NCI-H82 treated with DMSO at 0.1 percent for 48 hours (cell line): ENCODE results near the gene KRTAP9-9.
"Not testable (repeated sequence)": the region's sequence is repeated elsewhere in the genome, so short reads cannot be mapped to it uniquely, and the experiment has no call there.

Experiments used
- DNase-seq: peaks from one replicate; lab custom pipeline; 2025; ENCODE audit not compliant: unreplicated experiment; lab: John Stamatoyannopoulos, UW

KRTAP9-9 gene

DNA sequence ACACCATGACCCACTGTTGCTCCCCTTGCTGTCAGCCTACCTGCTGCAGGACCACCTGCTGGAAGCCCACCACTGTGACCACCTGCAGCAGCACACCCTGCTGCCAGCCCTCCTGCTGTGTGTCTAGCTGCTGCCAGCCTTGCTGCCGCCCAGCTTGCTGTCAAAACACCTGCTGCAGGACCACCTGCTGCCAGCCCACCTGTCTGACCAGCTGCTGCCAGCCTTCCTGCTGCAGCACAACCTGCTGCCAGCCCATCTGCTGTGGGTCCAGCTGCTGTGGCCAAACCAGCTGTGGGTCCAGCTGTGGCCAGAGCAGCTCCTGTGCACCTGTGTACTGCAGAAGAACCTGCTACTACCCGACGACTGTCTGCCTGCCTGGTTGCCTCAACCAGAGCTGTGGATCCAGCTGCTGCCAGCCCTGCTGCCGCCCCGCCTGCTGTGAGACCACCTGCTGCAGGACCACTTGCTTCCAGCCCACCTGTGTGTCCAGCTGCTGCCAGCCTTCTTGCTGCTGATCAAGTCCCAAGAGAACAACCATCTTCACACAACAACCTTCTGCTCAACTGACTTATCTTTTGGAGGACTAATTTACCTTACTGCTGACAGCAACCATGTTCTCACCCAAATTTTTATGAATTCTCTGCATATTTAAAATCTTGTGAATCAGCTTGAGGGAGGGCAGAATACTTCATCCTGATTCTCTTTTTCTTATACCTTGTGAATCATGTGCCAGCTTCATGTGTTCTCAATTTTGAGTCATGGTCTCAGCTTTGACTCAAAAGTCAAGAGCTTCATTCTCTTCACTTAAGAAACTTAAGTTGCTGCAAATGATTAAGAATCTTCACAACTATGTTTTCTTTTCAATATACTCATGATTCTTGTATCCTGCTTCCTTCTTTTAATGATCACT lies at the start of gene KRTAP9-9:
Gene KRTAP9-9, plus strand, starts transcription at position 4 of the 910 bp plus-strand sequence.
- DNase-seq: not testable (repeated sequence)

DNA sequence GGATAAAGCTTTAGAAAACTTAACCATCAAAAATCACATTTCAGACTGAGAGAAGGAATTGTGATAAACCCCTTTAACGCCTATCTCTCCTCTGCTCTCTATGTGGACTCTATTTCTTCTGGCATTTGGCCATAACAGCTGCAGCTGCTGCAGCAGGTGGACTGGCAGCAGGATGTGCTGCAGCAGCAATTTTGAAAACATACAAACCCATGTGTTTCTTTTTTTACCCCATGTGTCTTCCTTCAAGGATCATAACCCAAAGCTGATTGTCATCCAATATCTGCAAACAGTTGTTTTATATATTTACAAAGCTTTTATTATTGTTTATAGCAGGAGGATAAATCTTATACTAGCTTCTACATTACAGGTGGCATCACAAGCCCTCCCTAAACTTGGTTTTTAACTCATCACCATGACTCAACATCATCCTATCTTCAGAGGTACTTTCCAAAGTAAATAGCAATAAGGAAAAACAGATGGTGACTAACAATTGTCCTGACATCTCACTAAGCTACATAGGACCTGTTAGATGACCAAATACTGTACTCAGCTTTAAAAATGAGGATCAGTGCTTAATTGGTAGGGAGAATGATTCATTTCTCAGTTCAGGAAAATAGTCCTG lies 43.2 kb upstream of the KRTAP9-9 start:
- DNase-seq: no peak

DNA sequence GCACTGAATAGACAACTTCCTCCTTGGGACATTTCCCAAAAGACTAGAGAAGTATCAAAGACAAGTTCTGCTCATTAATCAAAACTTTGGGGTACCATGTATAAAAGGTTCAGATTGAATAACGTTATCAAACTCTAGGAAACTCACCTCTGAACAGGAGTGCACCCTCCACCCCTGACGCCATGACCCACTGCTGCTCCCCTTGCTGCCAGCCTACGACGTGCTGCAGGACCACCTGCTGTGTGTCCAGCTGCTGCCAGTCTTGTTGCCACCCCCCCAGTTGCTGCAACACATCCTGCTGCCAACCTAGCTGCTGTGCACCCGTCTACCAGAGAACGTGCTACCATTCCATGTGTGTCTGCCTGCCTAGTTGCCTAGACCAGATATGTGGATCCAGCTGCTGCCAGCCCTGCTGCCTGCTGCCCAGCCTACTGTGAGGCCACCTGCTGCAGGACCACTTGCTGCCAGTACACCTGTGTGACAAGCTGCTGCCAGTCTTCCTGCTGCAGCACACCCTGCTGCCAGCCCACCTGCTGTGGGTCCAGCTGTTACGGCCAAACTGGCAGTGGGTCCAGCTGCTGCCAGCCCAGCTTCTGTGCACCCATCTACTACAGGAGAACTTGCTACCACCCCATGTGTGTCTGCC lies 42.5 kb upstream of the KRTAP9-9 start:
- no peak for DNase-seq

DNA sequence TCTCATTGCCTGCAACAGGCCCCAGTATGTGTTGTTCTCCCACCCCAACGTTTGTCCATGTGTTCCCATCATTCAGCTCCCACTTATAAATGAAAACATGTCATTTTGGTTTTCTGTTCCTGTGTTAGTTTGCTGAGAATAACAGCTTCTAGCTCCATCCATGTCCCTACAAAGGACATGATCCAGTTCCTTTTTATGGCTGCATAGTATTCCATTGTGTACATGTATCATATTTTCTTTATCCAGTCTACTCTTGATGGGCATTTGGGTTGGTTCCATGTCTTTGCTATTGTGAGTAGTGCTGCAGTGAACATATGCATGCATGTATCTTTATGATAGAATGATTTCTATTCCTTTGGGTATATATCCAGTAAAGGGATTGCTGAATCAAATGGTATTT lies 39.5 kb upstream of the KRTAP9-9 start:
- no peak for DNase-seq

DNA sequence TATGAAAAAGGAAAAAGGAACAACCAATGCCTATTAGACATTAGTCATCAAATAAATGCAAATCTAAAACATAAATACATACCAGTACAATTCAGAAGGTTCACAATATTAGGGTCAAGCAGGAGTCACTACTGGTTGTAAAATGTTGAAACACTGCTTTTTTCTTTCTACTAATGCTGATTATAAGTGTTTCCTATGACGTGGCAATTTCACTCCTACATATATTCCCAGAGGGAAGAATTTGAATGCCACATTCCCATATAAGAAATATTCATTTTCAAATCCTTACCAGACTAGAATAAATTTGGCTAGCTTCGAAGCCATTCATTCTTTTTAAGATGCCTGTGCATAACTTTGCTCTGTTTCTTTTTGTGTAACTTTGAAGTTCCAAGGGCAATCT lies 31.4 kb upstream of the KRTAP9-9 start:
- DNase-seq: no peak

DNA sequence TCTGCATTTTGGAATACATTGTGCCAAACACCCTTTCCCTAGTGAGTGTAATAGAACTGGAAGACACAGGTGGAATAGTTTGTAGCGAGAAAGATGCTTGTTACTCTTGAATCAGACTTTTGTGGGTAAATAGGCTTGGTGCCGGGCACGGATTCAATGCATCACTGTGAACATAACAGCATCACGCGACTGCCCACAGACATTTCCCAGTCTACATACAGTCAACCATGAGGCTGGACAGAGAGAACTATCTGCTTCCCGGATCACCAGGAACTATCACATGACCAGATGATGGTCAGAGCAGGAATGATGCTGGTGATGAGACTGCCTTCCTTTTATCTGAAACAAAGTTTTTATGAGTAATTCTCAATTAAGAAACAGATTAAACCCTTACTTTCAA lies 29.1 kb upstream of the KRTAP9-9 start:
- no peak for DNase-seq

DNA sequence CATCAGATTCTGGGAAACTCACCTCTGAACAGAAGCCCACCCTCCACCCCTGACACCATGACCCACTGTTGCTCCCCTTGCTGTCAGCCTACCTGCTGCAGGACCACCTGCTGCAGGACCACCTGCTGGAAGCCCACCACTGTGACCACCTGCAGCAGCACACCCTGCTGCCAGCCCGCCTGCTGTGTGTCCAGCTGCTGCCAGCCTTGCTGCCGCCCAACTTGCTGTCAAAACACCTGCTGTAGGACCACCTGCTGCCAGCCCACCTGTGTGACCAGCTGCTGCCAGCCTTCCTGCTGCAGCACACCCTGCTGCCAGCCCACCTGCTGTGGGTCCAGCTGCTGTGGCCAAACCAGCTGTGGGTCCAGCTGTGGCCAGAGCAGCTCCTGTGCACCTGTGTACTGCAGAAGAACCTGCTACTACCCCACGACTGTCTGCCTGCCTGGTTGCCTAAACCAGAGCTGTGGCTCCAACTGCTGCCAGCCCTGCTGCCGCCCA lies 28.5 kb upstream of the KRTAP9-9 start, which contains the start of gene KRTAP9-2:
Gene KRTAP9-2, plus strand, starts transcription at position 51 of the 498 bp plus-strand sequence. Its CDS starts 7 bp downstream, at position 58.
- DNase-seq: not testable (repeated sequence)

DNA sequence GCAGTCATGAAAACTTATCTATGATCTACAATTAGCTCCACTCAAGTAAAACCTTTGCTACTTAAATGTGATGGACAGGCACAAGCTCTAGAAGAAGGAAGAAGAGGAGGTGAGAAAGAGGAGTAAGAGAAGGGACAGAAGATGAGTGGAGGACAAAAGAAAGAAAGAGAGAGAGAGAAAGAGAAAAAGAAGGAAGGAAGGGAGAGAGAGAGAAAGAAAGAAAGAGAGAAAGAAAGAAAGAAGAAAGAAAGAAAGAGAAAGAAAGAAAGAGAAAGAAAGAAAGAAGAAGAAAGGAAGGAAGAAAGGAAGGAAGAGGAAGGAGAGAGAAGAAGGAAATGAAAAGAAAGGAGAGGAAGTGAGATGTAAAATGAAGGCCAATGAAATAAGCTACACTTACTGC lies 25.1 kb upstream of the KRTAP9-9 start:
- DNase-seq: no peak

DNA sequence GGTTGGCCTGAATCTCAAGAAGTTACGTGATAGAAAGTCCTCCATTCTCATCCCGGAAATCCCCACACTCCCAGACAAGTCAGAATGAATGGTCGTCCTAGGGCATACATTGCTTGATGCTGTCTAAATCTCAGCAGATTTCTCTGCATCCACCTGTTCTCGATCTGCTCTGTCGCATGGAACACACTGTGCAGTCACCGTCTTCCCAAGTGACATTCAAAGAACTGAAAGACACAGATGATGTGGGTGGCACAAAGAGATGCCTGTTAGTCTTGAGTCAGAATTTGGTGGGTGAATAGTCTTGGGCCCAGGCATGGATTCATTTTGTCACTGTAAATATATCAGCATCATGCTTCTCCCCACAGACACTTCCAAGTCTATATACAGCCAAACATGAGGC lies 23.5 kb upstream of the KRTAP9-9 start:
- DNase-seq: no peak

DNA sequence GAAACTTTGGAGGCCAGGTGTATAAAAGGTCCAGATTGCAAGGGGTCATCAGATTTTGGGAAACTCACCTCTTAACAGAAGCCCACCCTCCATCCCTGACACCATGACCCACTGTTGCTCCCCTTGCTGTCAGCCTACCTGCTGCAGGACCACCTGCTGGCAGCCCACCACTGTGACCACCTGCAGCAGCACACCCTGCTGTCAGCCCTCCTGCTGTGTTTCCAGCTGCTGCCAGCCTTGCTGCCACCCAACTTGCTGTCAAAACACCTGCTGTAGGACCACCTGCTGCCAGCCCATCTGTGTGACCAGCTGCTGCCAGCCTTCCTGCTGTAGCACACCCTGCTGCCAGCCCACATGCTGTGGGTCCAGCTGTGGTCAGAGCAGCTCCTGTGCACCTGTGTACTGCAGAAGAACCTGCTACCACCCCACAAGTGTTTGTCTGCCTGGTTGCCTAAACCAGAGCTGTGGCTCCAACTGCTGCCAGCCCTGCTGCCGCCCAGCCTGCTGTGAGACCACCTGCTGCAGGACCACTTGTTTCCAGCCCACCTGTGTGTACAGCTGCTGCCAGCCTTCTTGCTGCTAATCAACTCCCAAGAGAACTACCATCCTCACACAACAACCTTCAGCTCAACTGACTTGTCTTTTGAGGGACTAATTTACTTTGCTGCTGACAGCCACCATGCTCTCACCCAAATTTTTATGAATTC lies 22.6 kb upstream of the KRTAP9-9 start, which contains the start of gene KRTAP9-3:
Gene KRTAP9-3, plus strand, starts transcription at position 51 of the 707 bp plus-strand sequence. Its CDS starts 53 bp downstream, at position 104.
- not testable (repeated sequence) for DNase-seq

DNA sequence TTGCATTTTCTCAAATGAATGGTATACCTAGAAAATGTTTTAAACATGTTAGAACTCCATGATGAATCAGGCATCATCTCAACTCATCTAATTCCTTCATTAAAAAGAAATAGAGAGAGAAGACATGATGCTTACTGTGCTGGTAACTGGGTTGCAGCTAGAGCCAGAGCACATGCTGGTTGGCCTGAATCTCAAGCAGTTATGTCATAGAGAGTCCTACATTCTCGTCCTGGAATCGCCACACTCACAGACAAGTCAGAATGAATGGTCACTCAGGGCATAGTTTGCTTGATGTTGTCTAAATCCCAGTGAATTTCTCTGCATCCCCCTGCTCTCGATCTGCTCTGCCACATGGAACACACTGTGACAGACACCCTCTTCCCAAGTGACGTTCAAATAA lies 18.1 kb upstream of the KRTAP9-9 start:
- not testable (repeated sequence) for DNase-seq

DNA sequence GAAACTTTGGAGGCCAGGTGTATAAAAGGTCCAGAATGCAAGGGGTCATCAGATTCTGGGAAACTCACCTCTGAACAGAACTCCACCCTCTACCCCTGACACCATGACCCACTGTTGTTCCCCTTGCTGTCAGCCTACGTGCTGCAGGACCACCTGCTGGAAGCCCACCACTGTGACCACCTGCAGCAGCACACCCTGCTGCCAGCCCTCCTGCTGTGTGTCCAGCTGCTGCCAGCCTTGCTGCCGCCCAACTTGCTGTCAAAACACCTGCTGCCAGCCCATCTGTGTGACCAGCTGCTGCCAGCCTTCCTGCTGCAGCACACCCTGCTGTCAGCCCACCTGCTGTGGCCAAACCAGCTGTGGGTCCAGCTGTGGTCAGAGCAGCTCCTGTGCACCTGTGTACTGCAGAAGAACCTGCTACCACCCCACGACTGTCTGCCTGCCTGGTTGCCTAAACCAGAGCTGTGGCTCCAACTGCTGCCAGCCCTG lies 17.2 kb upstream of the KRTAP9-9 start, which contains the start of gene KRTAP9-8:
Gene KRTAP9-8, plus strand, starts transcription at position 51 of the 489 bp plus-strand sequence. Its CDS starts 53 bp downstream, at position 104.
- DNase-seq: not testable (repeated sequence)

DNA sequence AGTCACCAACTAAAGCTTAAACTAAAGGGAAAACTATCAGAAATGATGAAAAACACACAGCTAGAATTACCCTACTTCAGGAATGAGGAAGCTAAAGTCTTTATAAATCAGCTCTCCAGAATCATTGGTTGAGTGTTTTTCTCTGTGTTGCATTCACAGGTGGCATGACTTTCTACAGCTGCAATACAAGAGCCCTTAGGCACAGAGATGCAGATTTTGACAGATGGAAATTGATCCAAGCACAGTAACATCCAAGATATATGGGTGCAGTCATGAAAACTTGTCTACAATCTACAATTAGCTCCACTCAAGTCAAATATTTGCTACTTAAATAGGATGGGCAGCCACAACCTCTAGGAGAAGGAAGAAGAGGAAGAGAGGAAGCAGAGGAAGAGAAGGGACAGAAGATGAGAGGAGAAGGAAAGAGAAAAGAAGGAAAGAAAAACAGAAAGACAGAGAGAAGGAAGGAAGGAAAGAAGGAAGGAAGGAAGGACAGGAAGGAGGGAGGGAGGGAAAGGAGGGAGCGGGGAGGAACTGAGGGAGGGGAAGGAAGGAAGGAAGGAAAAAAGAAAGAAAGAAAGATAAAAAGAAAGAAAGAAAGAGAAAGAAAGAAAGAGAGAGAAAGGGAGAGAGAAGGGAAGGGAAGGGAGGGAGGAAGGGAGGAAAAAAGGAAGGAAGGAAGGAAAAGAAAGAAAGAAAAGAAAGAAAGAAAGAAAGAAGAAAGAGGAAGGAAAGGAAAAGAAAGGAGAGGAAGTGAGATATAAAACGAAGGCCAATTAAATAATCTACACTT lies 8.0 kb upstream of the KRTAP9-9 start:
- not testable (repeated sequence) for DNase-seq

DNA sequence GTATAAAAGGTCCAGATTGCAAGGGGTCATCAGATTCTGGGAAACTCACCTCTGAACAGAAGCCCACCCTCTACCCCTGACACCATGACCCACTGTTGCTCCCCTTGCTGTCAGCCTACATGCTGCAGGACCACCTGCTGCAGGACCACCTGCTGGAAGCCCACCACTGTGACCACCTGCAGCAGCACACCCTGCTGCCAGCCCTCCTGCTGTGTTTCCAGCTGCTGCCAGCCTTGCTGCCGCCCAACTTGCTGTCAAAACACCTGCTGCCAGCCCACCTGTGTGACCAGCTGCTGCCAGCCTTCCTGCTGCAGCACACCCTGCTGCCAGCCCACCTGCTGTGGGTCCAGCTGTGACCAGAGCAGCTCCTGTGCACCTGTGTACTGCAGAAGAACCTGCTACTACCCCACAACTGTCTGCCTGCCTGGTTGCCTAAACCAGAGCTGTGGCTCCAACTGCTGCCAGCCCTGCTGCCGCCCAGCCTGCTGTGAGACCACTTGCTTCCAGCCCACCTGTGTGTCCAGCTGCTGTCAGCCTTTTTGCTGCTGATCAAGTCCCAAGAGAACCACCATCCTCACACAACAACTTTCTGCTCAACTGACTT lies 5.4 kb upstream of the KRTAP9-9 start, which contains the start of gene KRTAP9-4:
Gene KRTAP9-4, plus strand, starts transcription at position 51 of the 604 bp plus-strand sequence. Its CDS starts 34 bp downstream, at position 85.
- not testable (repeated sequence) for DNase-seq

DNA sequence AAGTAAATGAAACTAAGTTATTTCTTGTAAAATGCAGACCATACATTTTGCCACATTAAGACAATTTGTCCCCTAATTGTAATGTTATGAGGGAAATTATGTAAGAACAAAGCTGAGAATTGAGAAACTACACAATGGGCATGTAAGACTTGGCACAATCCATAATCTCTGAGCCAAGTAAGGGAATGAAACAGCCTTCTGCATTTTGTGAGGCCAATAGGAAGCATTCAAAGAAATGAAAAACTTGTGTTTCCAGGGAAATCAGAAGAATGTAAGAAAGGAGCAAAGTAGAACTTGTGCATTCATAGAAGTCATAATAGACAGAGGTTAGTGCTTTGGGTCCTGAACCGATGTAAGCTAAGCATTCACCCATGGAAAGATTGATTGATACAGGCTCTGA lies 3.9 kb upstream of the KRTAP9-9 start:
- DNase-seq: no peak

DNA sequence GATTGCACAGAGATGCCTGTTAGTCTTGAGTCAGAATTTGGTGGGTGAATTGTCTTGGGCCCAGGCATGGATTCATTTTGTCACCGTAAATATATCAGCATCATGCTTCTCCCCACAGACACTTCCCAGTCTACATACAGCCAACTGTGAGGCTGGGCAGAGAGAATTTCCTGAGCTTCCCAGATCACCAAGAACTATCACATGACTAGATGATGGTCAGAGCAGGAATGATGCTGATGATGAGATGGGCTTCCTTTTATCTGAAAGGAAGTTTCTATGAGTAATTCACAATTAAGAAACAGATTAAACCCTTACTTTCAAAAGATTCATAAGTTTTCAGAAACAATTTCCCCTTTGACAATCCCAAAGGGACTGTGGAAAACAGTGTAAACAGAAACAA lies 323 bp upstream of the KRTAP9-9 start:
- no peak for DNase-seq

DNA sequence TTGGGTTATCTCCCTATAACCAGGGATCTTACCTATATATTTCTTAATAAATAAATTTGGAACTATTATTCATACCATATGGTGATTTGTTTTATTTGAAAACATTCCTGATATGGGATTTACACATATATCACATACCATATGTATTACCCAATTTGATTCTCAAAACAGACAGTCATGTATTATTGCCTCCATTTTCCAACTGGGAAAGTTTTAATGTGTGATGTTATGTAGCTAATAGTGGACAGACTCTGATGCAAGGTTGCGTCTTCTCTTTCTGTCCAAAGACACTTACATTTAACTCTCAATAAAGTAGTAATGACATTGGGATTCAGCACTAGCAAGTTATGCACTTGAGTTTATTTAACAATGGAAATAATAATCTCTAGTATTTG lies 1.1 kb downstream of the KRTAP9-9 start:
- DNase-seq: no peak

DNA sequence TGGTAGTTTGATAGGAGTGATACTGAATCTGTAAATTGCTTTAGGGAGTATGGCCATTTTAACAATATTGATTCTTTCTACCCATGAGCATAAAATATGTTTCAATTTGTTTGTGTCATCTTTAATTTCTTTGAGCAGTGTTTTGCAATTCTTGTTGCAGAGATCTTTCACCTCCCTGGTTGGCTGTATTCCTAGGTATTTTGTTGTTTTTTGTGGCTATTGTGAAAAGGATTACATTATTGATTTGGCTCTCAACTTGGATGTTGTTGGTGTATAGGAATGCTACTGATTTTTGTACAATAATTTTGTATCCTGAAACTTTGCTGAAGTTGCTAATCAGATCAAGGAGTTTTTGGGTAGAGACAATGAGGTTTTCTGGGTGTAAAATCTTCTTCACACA lies 3.2 kb downstream of the KRTAP9-9 start:
- DNase-seq: no peak

DNA sequence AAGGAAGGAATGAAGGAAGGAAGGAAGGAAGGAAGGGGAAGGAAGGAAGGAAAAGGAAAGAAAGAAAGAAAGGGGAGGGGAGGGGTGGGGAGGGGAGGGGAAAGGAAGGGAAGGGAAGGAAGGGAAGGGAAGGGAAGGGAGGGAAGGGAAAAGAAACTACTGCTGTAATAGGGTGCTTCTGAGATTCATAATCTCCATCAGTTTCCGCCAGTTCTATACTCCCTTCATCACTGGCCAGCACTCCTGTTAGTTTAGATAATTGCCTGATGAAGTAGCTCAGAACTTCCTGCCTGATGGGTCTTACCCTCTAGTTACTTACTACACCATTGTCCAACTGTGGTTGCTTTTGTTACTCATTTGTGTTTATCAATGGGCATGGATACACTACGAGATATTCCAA lies 8.0 kb downstream of the KRTAP9-9 start:
- DNase-seq: no peak
